UCSD-AML1 (cell line): ENCODE measurements around the gene HOXD12.

Experiments
- DNase-seq: peaks from one replicate; lab custom pipeline; 2025; ENCODE audit not compliant: unreplicated experiment; lab: John Stamatoyannopoulos, UW

The HOXD12 gene

DNA sequence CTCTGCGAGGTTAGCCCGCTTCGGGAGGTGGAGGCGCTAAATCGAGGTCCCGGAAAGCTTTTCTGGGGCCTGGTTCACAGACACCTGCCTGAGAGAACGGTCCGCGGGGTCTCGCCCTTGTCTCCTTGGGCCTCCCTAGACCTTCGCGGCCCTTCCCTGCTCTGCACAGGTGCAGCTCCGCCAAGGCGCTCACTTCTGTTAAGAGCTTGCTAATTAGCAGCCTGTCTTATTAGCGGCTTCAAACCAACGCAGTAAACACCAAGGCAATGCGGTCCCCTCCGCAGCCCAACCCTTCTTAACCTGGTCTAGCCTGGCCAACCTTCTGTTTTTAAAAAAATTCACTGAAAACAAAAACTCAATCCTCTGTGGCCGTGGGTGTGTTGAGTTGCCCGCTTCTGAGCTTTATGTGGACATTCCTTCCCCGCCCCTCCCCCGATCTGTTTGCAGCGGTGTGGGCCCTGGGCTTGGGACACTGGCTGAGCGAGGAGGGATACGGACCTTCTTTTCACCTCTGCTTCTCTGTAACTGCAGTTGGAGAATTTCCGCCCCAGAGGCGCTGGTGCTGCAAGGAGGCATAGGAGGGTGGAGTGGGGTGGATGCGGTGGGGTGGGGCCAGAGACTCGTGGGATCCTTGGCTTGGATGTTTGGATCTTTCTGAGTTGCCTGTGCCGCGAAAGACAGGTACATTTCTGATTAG lies 48.4 kb downstream of the HOXD12 start:
- DNase-seq, result no peak

- no peak for DNase-seq
These were observed 49.3 kb downstream of the HOXD12 start for GRCh38 chr2:176148751-176149421.

DNA sequence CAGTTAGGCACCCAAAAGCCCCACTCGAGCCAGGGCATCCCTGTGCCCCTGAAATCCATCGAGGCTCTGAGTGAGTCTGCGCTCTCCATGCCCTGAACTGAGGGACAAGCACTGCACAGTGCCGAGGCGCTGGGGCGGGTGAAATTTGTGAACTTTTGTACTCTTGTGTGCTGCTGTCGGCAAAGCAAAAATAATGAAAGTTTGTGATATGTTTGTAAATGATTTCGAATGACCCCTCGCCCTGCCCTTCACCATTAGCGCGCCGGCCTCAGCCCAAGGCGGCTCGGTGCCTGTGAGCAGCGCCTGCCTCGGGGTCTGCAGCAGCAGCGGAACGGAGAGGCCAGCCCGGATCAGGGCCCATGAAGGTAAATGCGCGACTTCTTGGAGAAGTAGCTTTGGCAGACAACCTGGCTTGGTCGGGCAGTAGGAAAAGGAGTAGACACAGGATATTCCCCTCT lies 49.9 kb downstream of the HOXD12 start:
- no peak for DNase-seq

DNA sequence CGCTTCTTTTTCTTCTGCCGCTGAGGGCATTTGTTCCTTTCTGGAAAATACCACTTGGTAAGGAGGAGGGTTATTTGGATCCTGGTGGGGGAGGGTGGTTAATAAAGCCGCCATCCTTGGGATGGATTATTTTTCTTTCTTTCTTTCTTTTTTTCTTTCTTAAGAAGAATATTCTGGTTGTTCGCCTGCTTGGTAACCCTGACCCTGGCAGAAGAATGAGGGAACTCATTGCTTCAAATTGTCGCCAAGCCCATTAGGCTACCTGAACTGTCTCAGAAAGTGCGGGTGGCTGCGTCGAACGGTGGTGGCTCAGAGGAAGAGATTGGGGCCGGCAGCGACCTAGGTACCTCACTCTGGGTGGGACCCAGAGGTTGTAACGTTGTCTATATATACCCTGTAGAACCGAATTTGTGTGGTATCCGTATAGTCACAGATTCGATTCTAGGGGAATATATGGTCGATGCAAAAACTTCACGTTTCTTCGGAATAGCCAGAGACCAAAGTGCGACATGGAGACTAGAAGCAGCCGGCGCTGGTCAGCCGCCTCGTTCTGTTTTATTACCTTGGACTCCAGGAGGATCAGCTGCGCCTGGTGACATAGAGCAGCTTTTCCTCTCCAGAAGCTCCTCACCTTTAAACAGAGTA lies 50.5 kb downstream of the HOXD12 start:
- DNase-seq, result no peak

DNA sequence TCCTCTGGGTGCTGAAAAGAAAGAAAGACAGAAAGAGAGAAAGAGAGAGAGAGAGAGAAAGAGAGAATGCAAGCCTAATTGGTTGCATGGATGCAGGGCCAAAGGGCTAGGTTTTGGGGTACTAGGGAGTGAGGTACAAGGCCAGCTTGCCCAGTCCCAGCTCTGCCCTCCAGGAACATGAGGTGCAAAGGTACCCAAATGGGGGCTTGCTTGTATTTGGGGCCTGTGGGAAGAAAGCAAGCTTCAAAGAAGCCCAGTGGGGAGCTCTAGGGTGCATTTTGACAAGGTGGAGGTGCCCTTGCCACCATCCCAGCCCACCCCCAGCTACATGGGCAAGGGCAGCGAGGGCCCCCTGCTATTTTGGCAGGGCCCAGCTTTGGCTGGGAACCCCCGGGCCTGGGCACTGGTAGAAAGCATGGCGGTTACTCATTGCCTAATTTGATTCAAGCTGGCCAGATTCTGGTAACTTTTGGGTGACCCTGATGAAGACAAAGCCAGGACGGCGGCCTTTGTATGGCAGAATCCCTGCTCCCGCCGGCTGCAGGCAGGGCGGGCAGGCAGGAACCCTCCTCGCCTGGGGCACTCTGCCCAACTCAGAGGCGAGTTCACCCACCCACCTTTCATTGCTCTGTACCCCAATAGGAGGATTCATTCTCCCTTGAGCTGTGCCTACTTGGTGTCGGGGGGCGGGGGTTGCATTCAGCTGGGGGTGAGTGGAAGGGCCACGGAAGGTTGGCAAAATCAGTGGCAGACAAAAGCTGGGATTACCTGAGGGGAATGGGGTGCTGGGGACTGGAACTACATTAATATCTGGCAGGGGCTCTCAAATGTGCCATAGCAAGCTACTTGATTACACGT lies 51.2 kb downstream of the HOXD12 start:
- no peak for DNase-seq

GRCh38 chr2:176151442-176152287 lies 52.1 kb downstream of the HOXD12 start, which contains the start of gene HOXD4:
Gene HOXD4, plus strand, starts transcription at chr2:176151550. Its CDS starts 84 bp downstream, at chr2:176151634.
- DNase-seq, result no peak
